ENCODE data around the gene CHGA.
A peak's percentile ranks its signal among the peaks of the same experiment; 100 is the strongest.

DNA sequence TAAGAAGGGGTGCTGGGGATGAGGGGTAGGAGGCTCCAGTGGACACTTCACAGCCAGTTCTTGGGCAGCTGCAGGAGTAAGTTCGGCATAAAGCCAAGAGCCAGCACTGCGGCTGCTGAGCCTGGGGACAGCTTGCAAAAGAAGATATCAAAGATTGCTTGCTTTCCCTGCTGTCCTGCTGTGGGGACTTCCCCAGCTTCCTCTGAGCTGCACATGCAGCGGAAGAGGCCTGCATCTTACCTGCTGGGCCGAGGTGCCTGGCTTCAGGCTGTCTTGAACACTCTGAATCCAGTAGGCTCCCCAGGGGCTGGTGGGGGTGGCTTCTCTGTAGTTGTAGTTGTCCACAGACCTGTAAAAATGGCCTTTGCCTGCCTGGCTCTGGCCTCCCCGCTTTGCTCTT, 1.3 kb downstream of the CHGA start:
- TF ChIP-seq, protein P1, sequence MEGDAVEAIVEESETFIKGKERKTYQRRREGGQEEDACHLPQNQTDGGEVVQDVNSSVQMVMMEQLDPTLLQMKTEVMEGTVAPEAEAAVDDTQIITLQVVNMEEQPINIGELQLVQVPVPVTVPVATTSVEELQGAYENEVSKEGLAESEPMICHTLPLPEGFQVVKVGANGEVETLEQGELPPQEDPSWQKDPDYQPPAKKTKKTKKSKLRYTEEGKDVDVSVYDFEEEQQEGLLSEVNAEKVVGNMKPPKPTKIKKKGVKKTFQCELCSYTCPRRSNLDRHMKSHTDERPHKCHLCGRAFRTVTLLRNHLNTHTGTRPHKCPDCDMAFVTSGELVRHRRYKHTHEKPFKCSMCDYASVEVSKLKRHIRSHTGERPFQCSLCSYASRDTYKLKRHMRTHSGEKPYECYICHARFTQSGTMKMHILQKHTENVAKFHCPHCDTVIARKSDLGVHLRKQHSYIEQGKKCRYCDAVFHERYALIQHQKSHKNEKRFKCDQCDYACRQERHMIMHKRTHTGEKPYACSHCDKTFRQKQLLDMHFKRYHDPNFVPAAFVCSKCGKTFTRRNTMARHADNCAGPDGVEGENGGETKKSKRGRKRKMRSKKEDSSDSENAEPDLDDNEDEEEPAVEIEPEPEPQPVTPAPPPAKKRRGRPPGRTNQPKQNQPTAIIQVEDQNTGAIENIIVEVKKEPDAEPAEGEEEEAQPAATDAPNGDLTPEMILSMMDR (IDR thresholded peaks at IDR 0.05), result no peak
- TF ChIP-seq FOXJ3 (CRISPR knock-in tag; IDR thresholded peaks at IDR 0.05; ENCODE audit: borderline replicate concordance) (no peak), ZNF396 (CRISPR knock-in tag; IDR thresholded peaks at IDR 0.05; ENCODE audit: borderline replicate concordance) (no peak), JUN (CRISPR knock-in tag; IDR thresholded peaks at IDR 0.05) (no peak), ZNF121 (CRISPR knock-in tag; IDR thresholded peaks at IDR 0.05) (no peak), CBFB (CRISPR knock-in tag; IDR thresholded peaks at IDR 0.05; ENCODE audit: low read depth) (no peak), TEAD1 (CRISPR knock-in tag; IDR thresholded peaks at IDR 0.05) (no peak), IRF2 (CRISPR knock-in tag; IDR thresholded peaks at IDR 0.05; ENCODE audit: borderline replicate concordance, low read depth) (no peak), KAT7 (CRISPR knock-in tag; IDR thresholded peaks at IDR 0.05; ENCODE audit: borderline replicate concordance) (no peak), CREB1 (CRISPR knock-in tag; IDR thresholded peaks at IDR 0.05) (no peak)
- TF ChIP-seq, protein P2, sequence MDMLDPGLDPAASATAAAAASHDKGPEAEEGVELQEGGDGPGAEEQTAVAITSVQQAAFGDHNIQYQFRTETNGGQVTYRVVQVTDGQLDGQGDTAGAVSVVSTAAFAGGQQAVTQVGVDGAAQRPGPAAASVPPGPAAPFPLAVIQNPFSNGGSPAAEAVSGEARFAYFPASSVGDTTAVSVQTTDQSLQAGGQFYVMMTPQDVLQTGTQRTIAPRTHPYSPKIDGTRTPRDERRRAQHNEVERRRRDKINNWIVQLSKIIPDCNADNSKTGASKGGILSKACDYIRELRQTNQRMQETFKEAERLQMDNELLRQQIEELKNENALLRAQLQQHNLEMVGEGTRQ (CRISPR knock-in tag; IDR thresholded peaks at IDR 0.05), result peak; percentile 23; the same call in 1 of the 2 replicates
- TF ChIP-seq, protein P3, sequence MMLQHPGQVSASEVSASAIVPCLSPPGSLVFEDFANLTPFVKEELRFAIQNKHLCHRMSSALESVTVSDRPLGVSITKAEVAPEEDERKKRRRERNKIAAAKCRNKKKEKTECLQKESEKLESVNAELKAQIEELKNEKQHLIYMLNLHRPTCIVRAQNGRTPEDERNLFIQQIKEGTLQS (CRISPR knock-in tag; conservative IDR thresholded peaks at IDR 0.05), result no peak
